SJSA1 (cell line): ENCODE results near the gene NUAK1. TPM values are rescaled to one million over a fixed set of nuclear protein-coding genes. Genes with fewer than 3 reads are reported as not detected.
"Not testable (repeated sequence)": the region's sequence is repeated elsewhere in the genome, so short reads cannot be mapped to it uniquely, and the experiment has no call there.

ENCODE experiments used
- DNase-seq, 2 experiments: peaks; one replicate each; pipeline ENCODE4 v3.0.0-alpha.2; 2015 to 2020; ENCODE audit warnings: low spot score in 2 of 2, low read depth in 1 of 2
- H3K27ac ChIP-seq: fragments of 250-450 bp; sonication (Bioruptor Pico); 2 replicates; pipeline ENCODE4 v1.5.1; 2020; ENCODE audit warnings: mild to moderate bottlenecking, moderate library complexity
- H3K27me3 ChIP-seq: fragments of 250-450 bp; sonication (Bioruptor Pico); replicated peaks from 2 replicates; pipeline ENCODE4 v1.5.1; 2020; ENCODE audit warnings: mild to moderate bottlenecking, moderate library complexity
- H3K36me3 ChIP-seq: fragments of 250-450 bp; sonication (Bioruptor Pico); 2 replicates; pipeline ENCODE4 v1.5.1; 2020; ENCODE audit warnings: mild to moderate bottlenecking
- H3K4me1 ChIP-seq: fragments of 250-450 bp; sonication (Bioruptor Pico); replicated peaks from 2 replicates; pipeline ENCODE4 v1.6.1; 2021; ENCODE audit warnings: mild to moderate bottlenecking
- H3K4me3 ChIP-seq: fragments of 250-450 bp; sonication (Bioruptor Pico); 2 replicates; pipeline ENCODE4 v1.5.1; 2020; ENCODE audit warnings: mild to moderate bottlenecking
- H3K9me3 ChIP-seq: fragments of 250-450 bp; sonication (Bioruptor Pico); replicated peaks from 2 replicates; pipeline ENCODE4 v1.5.1; 2020; ENCODE audit warnings: mild to moderate bottlenecking
- total RNA-seq: library from RNA; depleted of rRNA; stranded (reverse); fragments of >200 nt; shearing (Covaris generic); gene quantifications from 2 replicates; pipeline ENCODE4 v1.2.3, GENCODE V29; 2014; rRNA removed

NUAK1 gene
- total RNA-seq, 1 experiment from 2014 or later: 60.6 TPM

DNA sequence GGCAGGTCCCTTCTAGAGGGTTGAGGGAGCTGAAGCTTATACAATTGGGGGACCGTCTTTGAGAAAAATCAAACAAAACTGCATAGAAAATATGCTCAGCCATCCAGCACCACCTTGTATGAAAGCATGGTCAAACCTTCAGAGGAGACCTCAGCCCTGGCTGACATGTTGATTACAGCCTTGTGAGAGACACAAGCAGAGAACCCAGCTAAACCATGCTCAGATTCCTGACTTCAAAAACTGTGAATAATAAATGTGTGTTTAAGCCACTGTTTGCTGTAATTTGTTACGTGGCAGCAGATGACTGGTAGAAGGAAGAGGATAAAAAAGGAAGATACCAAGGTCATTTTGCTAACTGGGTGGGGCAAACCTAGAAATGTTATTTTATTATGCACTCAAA lies 115.7 kb downstream of the NUAK1 start:
- H3K4me3 ChIP-seq: no peak overlapping the region
- peaks cover 9% of the 10 kb centered on the region; the same call in 1 of the 2 replicates for H3K9me3 ChIP-seq
- no peaks in the 10 kb centered on the region for H3K27me3 ChIP-seq
- H3K36me3 ChIP-seq: no peaks in the 10 kb centered on the region
- DNase-seq: no peak
- H3K27ac ChIP-seq: no peak overlapping the region
- H3K4me1 ChIP-seq: peaks cover 20% of the 10 kb centered on the region

DNA sequence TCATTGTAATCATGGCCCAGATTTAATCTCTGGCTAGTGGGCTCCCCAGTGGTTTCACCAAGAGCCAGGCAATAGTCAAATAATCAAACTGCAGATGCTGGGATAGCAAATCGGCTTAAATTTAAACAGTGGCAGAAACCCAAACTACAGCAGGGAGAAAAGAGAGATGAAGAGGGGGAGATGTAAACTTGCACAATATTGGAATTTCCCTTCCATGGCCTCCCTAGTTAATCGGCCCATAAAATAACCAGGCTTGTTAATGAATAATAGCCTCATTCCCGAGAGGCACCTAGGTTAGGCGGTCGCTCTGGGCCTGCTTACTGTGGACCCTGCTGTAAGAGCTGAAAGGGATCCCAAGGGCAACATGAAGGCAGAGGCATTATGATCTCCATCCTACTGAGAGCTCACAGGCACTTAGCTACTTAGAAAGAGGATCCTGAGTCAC lies 116.2 kb downstream of the NUAK1 start:
- Histone ChIP-seq H3K9me3 (peaks cover 9% of the 10 kb centered on the region; the same call in 1 of the 2 replicates), H3K4me3 (no peak overlapping the region), H3K27me3 (no peaks in the 10 kb centered on the region), H3K27ac (no peak overlapping the region), H3K36me3 (no peaks in the 10 kb centered on the region), H3K4me1 (peaks cover 20% of the 10 kb centered on the region)
- no peak for DNase-seq

DNA sequence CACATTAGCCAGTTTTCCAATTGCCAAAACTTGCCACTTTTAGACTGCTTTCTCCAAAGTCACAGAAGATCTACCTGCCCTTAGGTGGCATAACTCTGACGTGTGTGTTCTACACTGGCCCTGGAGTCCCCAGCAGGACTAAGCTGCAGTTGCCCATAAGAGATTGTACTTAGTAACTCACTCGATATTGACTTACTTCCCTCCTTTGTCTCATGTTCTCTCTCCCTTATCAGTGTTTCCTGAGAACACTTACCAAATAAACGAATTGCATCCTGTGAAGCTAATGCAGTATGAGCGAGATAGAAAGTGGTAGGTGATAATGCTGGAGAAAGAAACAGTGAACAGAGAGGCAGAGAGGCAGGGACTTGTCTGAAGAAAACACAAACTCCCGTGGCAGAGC lies 117.2 kb downstream of the NUAK1 start:
- Histone ChIP-seq H3K4me1 (peaks cover 20% of the 10 kb centered on the region), H3K27ac (no peak overlapping the region), H3K4me3 (no peak overlapping the region), H3K27me3 (no peaks in the 10 kb centered on the region), H3K9me3 (peaks cover 9% of the 10 kb centered on the region; the same call in 1 of the 2 replicates), H3K36me3 (no peaks in the 10 kb centered on the region)
- DNase-seq: no peak

DNA sequence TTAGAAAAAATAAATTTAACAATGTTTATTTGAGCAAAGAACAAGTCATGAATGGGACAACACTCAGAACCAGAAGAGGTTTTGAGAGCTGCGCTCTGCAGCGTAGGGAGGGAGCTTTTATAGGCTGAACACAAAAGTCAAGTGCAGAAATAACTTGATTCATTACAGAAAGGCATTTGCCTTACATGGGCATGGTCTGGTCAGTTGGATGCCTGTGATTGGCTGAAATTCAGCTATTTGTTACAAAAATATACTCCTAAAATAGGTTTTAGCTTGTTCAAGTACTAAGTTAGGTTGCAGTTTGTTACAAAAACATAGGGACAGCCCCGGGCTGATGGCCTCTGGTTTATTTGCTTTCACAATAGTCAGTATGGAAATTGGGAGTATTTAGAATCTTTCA lies 118.0 kb downstream of the NUAK1 start:
- no peak overlapping the region for H3K4me3 ChIP-seq
- H3K4me1 ChIP-seq: peaks cover 27% of the 10 kb centered on the region
- no peaks in the 10 kb centered on the region for H3K36me3 ChIP-seq
- H3K27me3 ChIP-seq: no peaks in the 10 kb centered on the region
- peak in 1 of 2 experiments; percentile 18 for DNase-seq
- H3K27ac ChIP-seq: no peak overlapping the region
- peaks cover 9% of the 10 kb centered on the region; the same call in 1 of the 2 replicates for H3K9me3 ChIP-seq

- no peak overlapping the region for H3K27ac ChIP-seq
- peaks cover 9% of the 10 kb centered on the region; the same call in 1 of the 2 replicates for H3K9me3 ChIP-seq
- peaks cover 27% of the 10 kb centered on the region for H3K4me1 ChIP-seq
- no peak for DNase-seq
- H3K36me3 ChIP-seq: no peaks in the 10 kb centered on the region
- H3K4me3 ChIP-seq: no peak overlapping the region
- no peaks in the 10 kb centered on the region for H3K27me3 ChIP-seq
These were observed 119.6 kb downstream of the NUAK1 start for GRCh38 chr12:106019144-106019543.

DNA sequence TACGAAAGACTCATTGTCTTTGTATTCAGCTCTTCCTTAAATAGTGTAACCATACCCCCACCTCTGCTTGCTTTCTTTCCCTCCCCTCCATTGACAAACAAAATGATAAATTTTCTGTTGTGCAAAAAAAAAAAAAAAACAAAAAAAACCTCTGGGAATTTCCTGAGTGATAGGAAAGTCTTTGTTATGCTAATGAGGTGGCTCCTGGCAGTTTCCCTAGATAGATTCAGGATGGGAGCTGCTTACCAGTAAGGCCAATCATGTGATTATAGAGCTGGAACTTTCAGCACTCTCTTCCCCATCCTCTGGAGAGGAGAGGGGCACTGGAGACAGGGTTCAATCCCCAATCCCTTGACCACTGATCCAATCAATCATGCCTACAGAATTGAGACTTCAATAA lies 120.5 kb downstream of the NUAK1 start:
- Histone ChIP-seq H3K27ac (no peak overlapping the region), H3K4me1 (peaks cover 27% of the 10 kb centered on the region), H3K9me3 (peaks cover 9% of the 10 kb centered on the region; the same call in 1 of the 2 replicates), H3K36me3 (no peaks in the 10 kb centered on the region), H3K4me3 (no peak overlapping the region), H3K27me3 (no peaks in the 10 kb centered on the region)
- no peak for DNase-seq

DNA sequence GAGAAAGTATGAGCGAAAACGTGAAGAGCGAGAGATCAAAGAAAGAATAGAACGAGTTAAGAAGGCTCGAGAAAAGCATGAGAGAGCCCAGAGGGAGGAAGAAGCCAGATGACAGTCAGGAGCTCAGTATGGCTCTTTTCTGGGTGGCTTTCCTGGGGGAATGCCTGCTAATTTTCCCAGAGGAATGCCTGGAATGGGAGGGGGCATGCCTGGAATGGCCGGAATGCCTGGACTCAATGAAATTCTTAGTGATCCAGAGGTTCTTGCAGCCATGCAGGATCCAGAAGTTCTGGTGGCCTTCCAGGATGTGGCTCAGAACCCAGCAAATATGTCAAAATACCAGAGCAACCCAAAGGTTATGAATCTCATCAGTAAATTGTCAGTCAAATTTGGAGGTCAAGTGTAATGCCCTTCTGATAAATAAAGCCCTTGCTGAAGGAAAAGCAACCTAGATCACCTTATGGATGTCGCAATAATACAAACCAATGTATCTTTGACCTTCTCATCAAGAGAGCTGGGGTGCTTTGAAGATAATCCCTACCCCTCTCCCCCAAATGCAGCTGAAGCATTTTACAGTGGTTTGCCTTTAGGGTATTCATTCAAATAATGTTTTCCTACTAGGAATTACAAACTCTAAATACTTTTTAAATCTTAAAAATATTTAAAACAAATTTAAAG lies 122.0 kb downstream of the NUAK1 start:
- peak overlapping the region; percentile 71 for H3K27ac ChIP-seq
- not testable (repeated sequence) for H3K27me3 ChIP-seq, H3K9me3 ChIP-seq, H3K4me3 ChIP-seq, H3K36me3 ChIP-seq
- peaks cover 25% of the 10 kb centered on the region for H3K4me1 ChIP-seq
- DNase-seq: peak; percentile 67 to 68

DNA sequence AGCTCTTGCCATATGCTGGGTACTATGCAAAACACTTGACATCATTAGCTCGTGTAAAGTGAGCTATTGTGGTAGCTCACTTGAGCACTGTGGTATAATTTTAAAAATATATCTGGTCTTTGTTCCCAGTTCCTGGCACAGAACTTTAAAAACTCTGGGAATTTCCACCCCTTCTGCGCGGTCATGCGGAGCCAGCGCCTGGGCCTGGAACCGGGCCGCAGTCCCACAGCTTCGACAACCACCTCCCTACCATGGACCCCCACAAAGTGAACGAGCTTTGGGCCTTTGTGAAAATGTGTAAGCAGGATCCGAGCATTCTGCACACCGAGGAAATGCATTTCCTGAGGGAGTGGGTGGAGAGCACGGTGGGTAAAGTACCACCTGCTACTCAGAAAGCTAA lies 123.1 kb downstream of the NUAK1 start:
- H3K4me1 ChIP-seq: peaks cover 14% of the 10 kb centered on the region
- no peak overlapping the region for H3K4me3 ChIP-seq
- no peaks in the 10 kb centered on the region for H3K36me3 ChIP-seq
- no peak for DNase-seq
- no peaks in the 10 kb centered on the region for H3K27me3 ChIP-seq
- H3K27ac ChIP-seq: no peak overlapping the region
- peaks cover 9% of the 10 kb centered on the region; the same call in 1 of the 2 replicates for H3K9me3 ChIP-seq

GRCh38 chr12:106013941-106014340 lies 124.8 kb downstream of the NUAK1 start:
- no peak for DNase-seq
- no peaks in the 10 kb centered on the region for H3K27me3 ChIP-seq
- no peak overlapping the region for H3K4me3 ChIP-seq
- H3K9me3 ChIP-seq: peaks cover 6% of the 10 kb centered on the region; the same call in 1 of the 2 replicates
- H3K27ac ChIP-seq: no peak overlapping the region
- H3K36me3 ChIP-seq: no peaks in the 10 kb centered on the region
- peaks cover 7% of the 10 kb centered on the region for H3K4me1 ChIP-seq

Other genes starting within 250 kb of the NUAK1 start
- 154 and 162 TPM in 2 replicates for gene CKAP4, start 109.1 kb upstream of the NUAK1 start, total RNA-seq
- gene TCP11L2, start 163.8 kb upstream of the NUAK1 start, total RNA-seq: 0.78 and 1.4 TPM in 2 replicates
- 7.9 and 14.3 TPM in 2 replicates for gene POLR3B, start 218.8 kb upstream of the NUAK1 start, total RNA-seq